H9 (cell line): Measurements from ENCODE around the gene SFXN5. TPM values are rescaled to one million over a fixed set of nuclear protein-coding genes. Genes with fewer than 3 reads are reported as not detected.

Source experiments
- DNase-seq: peaks from one replicate; pipeline ENCODE4 v3.0.0-alpha.2; 2017
- H2AFZ ChIP-seq: one replicate; pipeline ENCODE4 v1.6.1; 2013; ENCODE audit warnings: mild to moderate bottlenecking, low read length, control low read depth, moderate library complexity
- H2AK5ac ChIP-seq: 2 replicates; pipeline ENCODE4 v1.6.1; 2013; ENCODE audit warnings: low read length, control low read depth, mixed read lengths; ENCODE audit not compliant: insufficient read length
- H2BK120ac ChIP-seq: one replicate; pipeline ENCODE4 v1.6.1; 2013; ENCODE audit warnings: low read depth, mild to moderate bottlenecking, low read length, control low read depth, inconsistent platforms; ENCODE audit not compliant: poor library complexity, severe bottlenecking
- H2BK12ac ChIP-seq: 2 replicates; pipeline ENCODE4 v1.6.1; 2013; ENCODE audit warnings: low read length, control low read depth, mixed read lengths, low read depth; ENCODE audit not compliant: insufficient read length
- H2BK15ac ChIP-seq: 2 replicates; pipeline ENCODE4 v1.6.1; 2013; ENCODE audit warnings: low read depth, low read length, control low read depth
- H2BK20ac ChIP-seq: one replicate; pipeline ENCODE4 v1.6.1; 2013; ENCODE audit warnings: low read depth, mild to moderate bottlenecking, low read length, control low read depth, inconsistent platforms; ENCODE audit not compliant: poor library complexity, severe bottlenecking
- H2BK5ac ChIP-seq: 2 replicates; pipeline ENCODE4 v1.6.1; 2013; ENCODE audit warnings: low read length, control low read depth, mixed read lengths; ENCODE audit not compliant: insufficient read length
- H3K14ac ChIP-seq: 2 replicates; pipeline ENCODE4 v1.6.1; 2013; ENCODE audit warnings: low read length, control low read depth; ENCODE audit not compliant: insufficient read depth
- H3K18ac ChIP-seq: 2 replicates; pipeline ENCODE4 v1.6.1; 2013; ENCODE audit warnings: low read depth, mild to moderate bottlenecking, mixed read lengths, low read length, control low read depth; ENCODE audit not compliant: insufficient read length
- H3K23ac ChIP-seq: 2 replicates; pipeline ENCODE4 v1.6.1; 2013; ENCODE audit warnings: low read length, control low read depth, mixed read lengths, low read depth; ENCODE audit not compliant: insufficient read length
- H3K23me2 ChIP-seq: 2 replicates; pipeline ENCODE4 v1.6.1; 2013; ENCODE audit warnings: low read depth, mild to moderate bottlenecking, mixed read lengths, low read length, control low read depth; ENCODE audit not compliant: insufficient read length, poor library complexity, severe bottlenecking
- H3K27ac ChIP-seq: 2 replicates; pipeline ENCODE4 v1.5.1; 2013; ENCODE audit warnings: low read length, control low read depth, mixed read lengths, low read depth; ENCODE audit not compliant: insufficient read length
- H3K27me3 ChIP-seq: 2 replicates; pipeline ENCODE4 v1.6.1; 2013; ENCODE audit warnings: low read length, control low read depth, inconsistent platforms; ENCODE audit not compliant: insufficient read depth
- H3K4ac ChIP-seq: 2 replicates; pipeline ENCODE4 v1.6.1; 2013; ENCODE audit warnings: low read depth, mild to moderate bottlenecking, control low read depth, inconsistent platforms, low read length, moderate library complexity
- H3K4me1 ChIP-seq: 2 replicates; pipeline ENCODE4 v1.6.1; 2013; ENCODE audit warnings: low read length, control low read depth, inconsistent platforms; ENCODE audit not compliant: insufficient read depth
- H3K4me2 ChIP-seq: 2 replicates; pipeline ENCODE4 v1.6.1; 2013; ENCODE audit warnings: low read length, control low read depth, mixed read lengths; ENCODE audit not compliant: insufficient read length, insufficient read depth
- H3K56ac ChIP-seq: 2 replicates; pipeline ENCODE4 v1.6.1; 2013; ENCODE audit warnings: low read depth, mild to moderate bottlenecking, mixed read lengths, low read length, control low read depth; ENCODE audit not compliant: insufficient read length
- H3K79me1 ChIP-seq: 2 replicates; pipeline ENCODE4 v1.6.1; 2013; ENCODE audit warnings: low read depth, mild to moderate bottlenecking, moderate library complexity, low read length, control low read depth, inconsistent platforms; ENCODE audit not compliant: insufficient read depth, poor library complexity, severe bottlenecking
- H3K79me2 ChIP-seq: 2 replicates; pipeline ENCODE4 v1.6.1; 2013; ENCODE audit warnings: low read length, control low read depth, inconsistent platforms; ENCODE audit not compliant: insufficient read depth
- H3K9ac ChIP-seq: 2 replicates; pipeline ENCODE4 v1.6.1; 2013; ENCODE audit warnings: low read length, control low read depth, mixed read lengths; ENCODE audit not compliant: insufficient read length; ENCODE audit errors: extremely low read depth
- H3K9me3 ChIP-seq: one replicate; pipeline ENCODE4 v1.6.1; 2013; ENCODE audit warnings: low read depth, low read length, inconsistent platforms; ENCODE audit not compliant: control insufficient read depth
- H3T11ph ChIP-seq: one replicate; pipeline ENCODE4 v1.6.1; 2013; ENCODE audit warnings: mild to moderate bottlenecking, low read length, control low read depth, inconsistent platforms
- H4K20me1 ChIP-seq: one replicate; pipeline ENCODE4 v1.6.1; 2013; ENCODE audit not compliant: control insufficient read depth, insufficient read length, insufficient read depth
- H4K5ac ChIP-seq: 2 replicates; pipeline ENCODE4 v1.6.1; 2013; ENCODE audit warnings: low read depth, mild to moderate bottlenecking, mixed read lengths, low read length, control low read depth; ENCODE audit not compliant: insufficient read length
- H4K8ac ChIP-seq: replicated peaks from 2 replicates; pipeline ENCODE4 v1.6.1; 2013; ENCODE audit warnings: low read length, control low read depth, mixed read lengths, low read depth; ENCODE audit not compliant: insufficient read length
- H4K91ac ChIP-seq: 2 replicates; pipeline ENCODE4 v1.6.1; 2013; ENCODE audit warnings: low read depth, mild to moderate bottlenecking, moderate library complexity, mixed read lengths, low read length, control low read depth; ENCODE audit not compliant: insufficient read length
- H3K27ac Mint-ChIP-seq, 3 experiments: 2 replicates in 2 of 3; 3 replicates in 1 of 3; pipeline ENCODE4 v1.8.0; 2020 to 2021; ENCODE audit warnings: mixed read lengths in 3 of 3, mild to moderate bottlenecking in 1 of 3, moderate library complexity in 1 of 3
- H3K27me3 Mint-ChIP-seq: 2 replicates; pipeline ENCODE4 v1.8.0; 2021; ENCODE audit warnings: low read depth, mild to moderate bottlenecking, moderate library complexity, mixed read lengths
- H3K36me3 Mint-ChIP-seq, 3 experiments: 2 replicates in 2 of 3; 3 replicates in 1 of 3; pipeline ENCODE4 v1.8.0; 2020 to 2021; ENCODE audit warnings: low read depth in 3 of 3, mixed read lengths in 3 of 3; ENCODE audit not compliant: insufficient read depth in 1 of 3
- H3K4me1 Mint-ChIP-seq, 2 experiments: 2 replicates each; pipeline ENCODE4 v1.8.0; 2020; ENCODE audit warnings: mixed read lengths in 2 of 2
- H3K4me3 Mint-ChIP-seq, 2 experiments: 2 replicates in 1 of 2; 3 replicates in 1 of 2; pipeline ENCODE4 v1.8.0; 2020 to 2021; ENCODE audit warnings: mild to moderate bottlenecking in 2 of 2, mixed read lengths in 2 of 2, moderate library complexity in 1 of 2
- H3K9me3 Mint-ChIP-seq, 2 experiments: 2 replicates in 1 of 2; 3 replicates in 1 of 2; pipeline ENCODE4 v1.8.0; 2020; ENCODE audit warnings: mild to moderate bottlenecking in 2 of 2, mixed read lengths in 2 of 2, moderate library complexity in 1 of 2
- CTCF ChIP-seq: fragments of 200-600 bp; sonication (generic); conservative IDR thresholded peaks from 3 replicates; pipeline ENCODE4 v1.8.0; 2021; ENCODE audit warnings: antibody characterized with exemption, mild to moderate bottlenecking
- WGBS: extraction: QIAGEN DNeasy Blood & Tissue Kit; methylation state at CpG from one replicate; pipeline ENCODE4 v1.1.7; 2013; ENCODE audit warnings: missing lambda C conversion rate, low lambda C conversion rate, mixed read lengths; ENCODE audit not compliant: insufficient read length; ENCODE audit errors: extremely low coverage; 5-methylcytosine and 5-hydroxymethylcytosine counted together
- total RNA-seq: library from RNA; stranded (reverse); gene quantifications from 2 replicates; pipeline ENCODE4 v1.2.1, GENCODE V29; 2021

Gene SFXN5
- total RNA-seq, 1 experiment from 2014 or later, result 30.9 TPM

GRCh38 chr2:72947952-72948830, 123.3 kb downstream of the SFXN5 start:
- no peak overlapping the region for H3K4ac ChIP-seq
- no peaks in the 10 kb centered on the region for H3K9me3 Mint-ChIP-seq
- H3K27ac Mint-ChIP-seq, result no peak overlapping the region
- DNase-seq, result no peak
- H3K23me2 ChIP-seq, result no peaks in the 10 kb centered on the region
- H3K4me3 Mint-ChIP-seq, result no peak overlapping the region
- no peak overlapping the region for H3T11ph ChIP-seq
- no peak overlapping the region for H2BK5ac ChIP-seq
- peaks cover 20% of the 10 kb centered on the region for H3K27me3 Mint-ChIP-seq
- H2AK5ac ChIP-seq, result no peak overlapping the region
- H3K23ac ChIP-seq, result no peak overlapping the region
- peaks cover 7% of the 10 kb centered on the region; the same call in 1 of the 2 replicates for H3K4me1 ChIP-seq
- no peak overlapping the region for H4K5ac ChIP-seq
- H3K9me3 ChIP-seq, result no peaks in the 10 kb centered on the region
- H4K20me1 ChIP-seq, result no peaks in the 10 kb centered on the region
- H4K91ac ChIP-seq, result no peak overlapping the region
- no peak overlapping the region for H2BK12ac ChIP-seq
- H3K27me3 ChIP-seq, result no peaks in the 10 kb centered on the region
- H3K27ac ChIP-seq, result no peak overlapping the region
- H2BK20ac ChIP-seq, result no peak overlapping the region
- no peaks in the 10 kb centered on the region for H3K79me2 ChIP-seq
- H3K14ac ChIP-seq, result no peak overlapping the region
- H2BK120ac ChIP-seq, result no peak overlapping the region
- H3K4me1 Mint-ChIP-seq, result peaks cover 44 to 45% of the 10 kb centered on the region in 2 experiments
- H3K9ac ChIP-seq, result no peak overlapping the region
- WGBS, result no CpG with 5 or more reads among the region's 10 CpGs
- H2BK15ac ChIP-seq, result no peak overlapping the region
- H3K36me3 Mint-ChIP-seq, result peaks cover 6 to 18% (median 17%) of the 10 kb centered on the region in 3 experiments; a peak in 6 of 7 replicates
- no peak overlapping the region for H3K4me2 ChIP-seq
- H4K8ac ChIP-seq, result no peak overlapping the region
- H2AFZ ChIP-seq, result no peak overlapping the region
- no peak overlapping the region for H3K56ac ChIP-seq
- no peaks in the 10 kb centered on the region for H3K79me1 ChIP-seq
- TF ChIP-seq CTCF, result no peak
- no peak overlapping the region for H3K18ac ChIP-seq
